ENCODE data around the gene TRAK1. TPM values are rescaled to one million over a fixed set of nuclear protein-coding genes. Genes with fewer than 3 reads are reported as not detected.

The TRAK1 gene
- polyA plus RNA-seq, 4 donors, result 29.8 to 51.2 (median 46.7) TPM

DNA sequence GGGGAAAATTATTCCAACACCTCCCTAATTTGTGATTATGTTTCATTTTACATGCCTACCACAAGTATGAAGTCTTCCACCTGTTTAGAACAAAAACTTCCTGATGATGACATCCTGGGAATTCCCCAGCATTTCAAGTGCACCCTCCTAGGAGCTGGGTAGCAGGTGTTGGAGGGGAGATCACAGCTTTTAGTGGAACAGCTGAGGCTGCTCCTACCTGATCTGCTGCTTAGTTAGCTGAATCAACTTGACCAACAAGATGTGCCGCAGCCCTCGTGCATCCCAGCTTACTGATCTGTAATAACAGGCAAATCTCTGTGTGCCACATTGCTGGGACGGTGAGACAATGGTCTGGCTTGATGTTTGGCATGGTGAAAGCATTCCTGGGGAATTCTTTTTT, 29.7 kb downstream of the TRAK1 start:
- DNase-seq (ENCODE audit: low read depth in 4 of 4, low spot score in 3 of 4), result no peak

DNA sequence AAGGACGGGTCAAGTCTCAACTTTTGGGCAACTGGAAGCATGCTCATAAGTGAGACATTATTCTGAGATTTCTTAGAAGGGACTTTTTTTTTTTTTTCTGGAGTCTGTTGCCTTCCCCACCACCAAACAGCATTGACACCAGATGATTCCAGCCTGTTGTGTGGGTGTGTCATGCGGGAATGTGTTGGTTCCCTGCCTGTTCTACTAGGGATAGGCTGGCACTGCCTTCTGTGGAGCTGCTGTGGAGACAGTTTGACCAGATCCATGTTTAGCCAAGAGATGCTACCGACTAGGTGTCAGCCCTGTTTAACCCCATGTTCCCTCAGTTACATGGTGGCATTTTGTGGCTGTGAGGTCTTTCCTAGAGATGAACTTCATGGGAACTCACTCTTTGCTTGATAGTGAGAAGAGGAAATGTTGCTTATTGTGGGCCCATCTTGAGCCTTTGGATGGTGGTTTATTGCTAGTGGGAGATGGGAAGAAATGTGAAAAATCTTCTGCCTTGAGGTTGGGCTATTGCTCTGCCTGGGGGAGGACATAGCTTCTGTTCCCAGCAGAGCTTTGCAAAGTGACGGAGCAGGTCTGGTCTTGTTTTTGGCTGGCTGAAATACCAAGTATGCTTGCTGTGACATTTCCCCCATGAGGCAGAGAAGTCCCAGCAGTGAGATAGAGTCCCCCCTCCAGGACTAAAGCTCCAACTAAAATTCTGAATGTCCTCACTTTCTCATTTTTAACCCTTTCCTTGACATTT, 31.3 kb downstream of the TRAK1 start:
- DNase-seq (ENCODE audit: low read depth in 4 of 4, low spot score in 3 of 4), result no peak

DNA sequence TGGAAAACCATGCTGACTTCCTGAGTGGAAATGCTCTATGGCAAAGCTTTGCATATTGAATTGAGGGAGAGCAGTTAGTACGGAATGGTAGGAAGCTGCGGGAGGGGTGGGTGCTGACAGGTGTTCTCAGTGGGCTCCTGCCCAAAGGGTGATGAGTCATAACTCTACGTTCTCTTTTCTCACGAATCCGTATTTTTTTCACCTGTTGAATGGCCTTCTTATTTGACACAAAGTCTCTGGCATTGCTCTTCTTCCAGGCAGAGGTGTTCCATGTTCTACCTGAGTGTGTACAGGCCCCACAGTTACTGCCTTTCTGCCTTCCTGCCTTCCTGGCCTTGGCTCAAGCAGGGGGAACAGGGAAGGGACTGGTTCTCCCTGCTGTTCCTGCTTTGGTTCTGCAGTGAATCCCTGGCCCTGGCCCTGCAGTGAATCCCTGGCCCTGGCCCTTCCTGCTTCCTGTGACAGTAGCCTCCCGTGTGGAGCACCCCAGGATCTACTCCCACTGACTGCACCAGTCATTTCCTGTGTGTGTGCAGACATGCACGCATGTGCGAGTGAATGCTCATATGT, 31.9 kb downstream of the TRAK1 start:
- no peak for DNase-seq (ENCODE audit: low read depth in 4 of 4, low spot score in 3 of 4)

DNA sequence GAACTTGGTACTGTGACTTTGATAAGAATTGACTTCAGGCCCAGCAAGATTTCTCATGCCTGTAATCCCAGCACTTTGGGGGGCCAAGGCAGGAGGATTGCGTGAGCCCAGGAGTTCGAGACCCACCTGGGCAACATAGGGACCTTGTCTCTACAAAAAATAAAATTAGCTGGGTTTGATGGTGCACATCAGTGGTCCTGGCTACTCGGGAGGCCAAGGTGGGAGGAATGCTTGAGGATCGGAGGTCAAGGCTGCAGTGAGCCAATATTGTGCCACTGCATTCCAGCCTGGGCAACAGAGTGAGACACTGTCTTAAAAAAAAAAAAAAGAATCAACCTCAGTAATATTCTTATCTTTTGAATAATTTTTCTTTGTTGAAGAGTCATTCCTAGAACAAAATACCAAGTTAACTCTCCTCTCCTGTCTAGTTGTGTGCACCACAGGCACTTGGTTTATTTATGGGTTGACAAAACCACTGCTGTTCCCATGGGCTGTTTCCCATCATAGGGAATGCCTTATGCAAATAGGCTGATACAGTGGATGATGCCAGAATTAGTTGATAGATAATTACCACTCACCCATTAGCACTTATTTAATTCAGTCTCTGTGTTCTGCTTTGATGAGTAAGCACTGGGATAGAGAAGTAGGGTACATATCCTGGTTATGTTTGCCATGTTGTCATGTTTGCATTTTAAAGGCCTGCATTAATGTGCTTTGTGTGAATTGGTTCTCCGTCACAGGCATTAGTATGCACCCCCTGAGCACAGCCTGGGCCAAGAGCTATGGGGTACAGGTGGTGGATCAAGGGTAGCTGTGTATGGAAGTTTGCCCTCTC, 32.9 kb downstream of the TRAK1 start:
- no peak for DNase-seq (ENCODE audit: low read depth in 4 of 4, low spot score in 3 of 4)

DNA sequence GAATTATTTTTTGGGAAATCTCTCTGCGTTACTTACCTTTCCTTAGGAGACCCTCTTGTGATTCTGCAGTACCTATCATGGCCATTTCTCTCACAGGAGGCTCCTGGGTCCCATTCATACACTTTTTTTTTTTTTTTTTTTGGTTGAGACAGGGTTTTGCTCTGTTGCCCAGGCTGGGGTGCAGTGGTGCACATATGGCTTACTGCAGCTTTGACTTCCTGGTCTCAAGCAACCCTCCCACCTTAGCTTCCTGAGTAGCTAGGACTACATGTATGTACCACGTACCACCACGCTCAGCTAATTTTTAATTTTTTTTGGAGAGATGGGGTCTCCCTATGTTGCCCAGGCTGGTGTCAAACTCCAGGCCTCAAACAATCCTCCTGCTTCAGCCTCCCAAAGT, 36.1 kb downstream of the TRAK1 start:
- no peak for DNase-seq (ENCODE audit: low read depth in 4 of 4, low spot score in 3 of 4)

DNA sequence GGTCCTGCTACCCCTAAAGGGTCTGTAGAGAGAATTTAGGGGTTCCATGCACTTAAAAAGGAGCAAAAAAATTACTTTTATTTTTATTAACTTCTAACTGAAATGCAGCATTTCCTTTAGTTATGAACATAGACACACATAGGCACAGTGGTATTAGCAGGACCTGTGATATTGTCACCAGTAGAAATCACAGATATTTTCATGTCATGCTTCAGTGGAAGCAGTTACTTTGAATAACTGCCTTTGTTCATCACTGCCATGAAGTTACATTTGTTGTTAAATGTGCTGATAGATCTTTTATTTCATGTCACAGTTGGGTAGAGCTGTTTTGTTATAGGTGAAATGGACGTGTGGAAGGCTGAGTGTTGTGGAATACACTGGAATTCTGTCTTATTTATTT, 37.4 kb downstream of the TRAK1 start:
- no peak for DNase-seq (ENCODE audit: low read depth in 4 of 4, low spot score in 3 of 4)

DNA sequence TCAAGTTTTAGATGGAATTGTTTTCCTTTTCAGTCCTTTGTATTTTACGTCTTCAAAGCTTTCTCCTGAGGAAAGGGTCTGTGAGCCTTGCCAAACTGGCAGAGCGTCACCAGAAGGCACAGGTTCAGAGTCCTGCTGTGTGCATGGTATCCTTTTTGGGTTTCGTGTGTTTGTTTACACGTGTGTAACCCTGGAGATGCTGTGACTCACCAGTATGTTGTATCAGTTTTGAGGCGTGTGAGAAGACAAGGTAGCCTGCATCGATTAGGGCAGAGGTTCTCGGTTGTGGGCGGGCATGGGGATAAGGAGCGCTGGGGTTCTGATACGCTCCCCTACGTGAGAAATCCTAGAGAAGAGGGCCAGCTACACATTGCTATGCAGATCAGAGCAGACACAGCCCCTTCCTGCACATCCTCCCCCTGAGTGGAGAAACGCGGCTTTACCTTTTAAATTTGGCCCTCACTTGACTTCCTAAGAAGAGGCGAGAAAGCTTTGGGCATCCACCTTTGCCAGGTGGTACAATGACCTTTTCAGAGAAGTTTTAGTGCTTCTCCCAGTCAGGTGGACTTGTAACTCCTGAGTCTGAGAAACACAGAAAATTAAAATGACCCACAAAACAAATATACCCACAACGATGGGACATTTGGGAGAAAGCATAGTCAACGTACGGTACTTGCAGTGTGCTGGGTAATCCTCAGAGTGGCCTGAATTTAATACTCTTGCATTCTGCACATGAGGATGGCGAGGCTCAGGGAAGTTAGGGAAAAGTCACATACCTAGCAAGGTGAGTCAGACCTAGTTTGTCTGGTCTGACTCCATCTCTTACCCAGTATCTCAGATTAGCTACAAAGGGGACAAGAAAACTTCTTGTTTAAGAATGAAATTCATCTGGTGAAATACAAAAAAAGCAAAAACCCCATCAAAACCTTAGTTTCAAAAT, 38.1 kb downstream of the TRAK1 start:
- no peak for DNase-seq (ENCODE audit: low read depth in 4 of 4, low spot score in 3 of 4)

DNA sequence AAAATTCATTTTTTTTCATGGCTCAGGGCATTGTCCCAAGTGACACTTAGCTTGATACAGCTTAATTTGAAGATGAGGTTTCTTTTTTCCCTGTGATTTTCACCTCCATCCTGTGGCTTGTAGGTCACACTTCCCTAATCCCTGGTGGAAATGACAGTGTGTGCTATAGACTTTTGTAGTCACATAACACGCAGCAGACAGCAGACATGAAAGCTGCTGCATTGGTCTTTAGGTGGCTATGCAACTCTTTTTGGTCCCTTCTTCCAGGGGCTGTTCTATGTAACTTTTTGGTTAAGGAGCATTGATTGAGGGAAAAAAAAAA, 38.8 kb downstream of the TRAK1 start:
- DNase-seq (ENCODE audit: low read depth in 4 of 4, low spot score in 3 of 4), result no peak

DNA sequence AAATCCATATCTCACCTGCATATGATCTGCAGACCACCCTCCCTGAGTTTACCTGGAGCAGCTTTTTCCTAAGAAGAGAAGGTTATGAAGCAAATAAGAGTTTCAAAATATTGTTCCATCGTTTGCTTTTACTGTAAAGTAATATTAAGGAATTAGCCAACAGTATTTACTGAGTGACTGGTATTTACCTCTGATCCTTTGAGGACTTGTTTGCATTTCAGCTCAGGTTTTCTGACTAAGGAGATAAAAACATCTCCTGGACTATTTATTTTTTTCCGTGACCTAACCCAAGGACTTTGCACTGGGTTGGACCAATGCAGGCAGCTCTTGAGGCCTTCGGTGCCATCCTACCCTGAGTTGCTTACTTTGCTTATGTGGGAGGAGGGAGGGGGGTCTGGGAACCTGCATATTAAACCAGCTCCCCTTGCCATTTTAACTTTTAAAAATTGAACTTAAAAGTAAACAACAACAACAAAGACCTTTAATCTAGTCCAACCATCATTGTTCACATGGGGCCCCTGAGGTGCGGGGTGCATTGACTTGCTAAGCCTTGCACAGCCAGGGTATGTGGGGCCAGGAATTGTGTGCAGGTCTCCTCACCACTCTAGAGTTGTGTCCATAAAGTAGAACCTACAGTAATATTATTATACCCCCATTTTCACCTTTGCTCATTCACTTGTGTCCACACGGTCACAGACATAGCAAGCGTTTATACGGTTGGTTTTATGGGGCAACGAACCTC, 39.3 kb downstream of the TRAK1 start:
- no peak for DNase-seq (ENCODE audit: low read depth in 4 of 4, low spot score in 3 of 4)

DNA sequence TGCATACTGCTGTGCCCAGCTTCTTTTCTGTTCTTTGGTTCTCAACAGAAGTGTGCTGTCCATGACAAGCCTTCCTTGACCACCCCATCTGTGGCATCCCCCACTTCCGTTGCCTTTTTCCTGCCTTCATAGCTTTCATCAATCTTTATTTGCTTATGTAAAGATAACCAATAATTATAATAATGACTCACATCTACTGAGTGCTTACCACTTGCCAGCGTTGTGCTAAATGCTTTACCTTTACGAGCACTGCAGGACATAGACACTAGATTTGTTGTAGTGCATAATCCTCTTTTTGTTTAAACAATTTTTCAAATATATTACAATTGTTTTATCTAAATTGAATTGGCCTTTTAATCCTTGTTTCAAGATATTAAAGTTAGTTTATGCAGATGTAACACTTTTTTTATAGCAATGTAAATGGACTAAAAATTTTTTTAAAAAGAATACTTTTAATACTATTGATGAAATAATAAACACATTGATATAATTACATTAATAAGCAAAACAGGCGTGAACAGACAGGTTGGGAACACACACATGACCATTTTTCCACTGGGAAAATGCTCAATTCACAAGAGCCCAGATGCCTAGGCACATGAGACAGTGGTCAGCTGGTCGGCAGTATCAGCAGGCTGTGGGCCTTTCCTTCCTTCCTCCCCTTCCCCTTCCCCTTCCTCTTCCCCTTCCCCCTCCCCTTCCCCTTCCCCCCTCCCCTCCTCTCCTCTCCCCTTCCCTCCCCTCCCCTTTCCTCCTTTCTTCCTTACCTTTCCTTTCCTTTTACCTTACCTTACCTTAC, 42.5 kb downstream of the TRAK1 start:
- no peak for DNase-seq (ENCODE audit: low read depth in 4 of 4, low spot score in 3 of 4)

DNA sequence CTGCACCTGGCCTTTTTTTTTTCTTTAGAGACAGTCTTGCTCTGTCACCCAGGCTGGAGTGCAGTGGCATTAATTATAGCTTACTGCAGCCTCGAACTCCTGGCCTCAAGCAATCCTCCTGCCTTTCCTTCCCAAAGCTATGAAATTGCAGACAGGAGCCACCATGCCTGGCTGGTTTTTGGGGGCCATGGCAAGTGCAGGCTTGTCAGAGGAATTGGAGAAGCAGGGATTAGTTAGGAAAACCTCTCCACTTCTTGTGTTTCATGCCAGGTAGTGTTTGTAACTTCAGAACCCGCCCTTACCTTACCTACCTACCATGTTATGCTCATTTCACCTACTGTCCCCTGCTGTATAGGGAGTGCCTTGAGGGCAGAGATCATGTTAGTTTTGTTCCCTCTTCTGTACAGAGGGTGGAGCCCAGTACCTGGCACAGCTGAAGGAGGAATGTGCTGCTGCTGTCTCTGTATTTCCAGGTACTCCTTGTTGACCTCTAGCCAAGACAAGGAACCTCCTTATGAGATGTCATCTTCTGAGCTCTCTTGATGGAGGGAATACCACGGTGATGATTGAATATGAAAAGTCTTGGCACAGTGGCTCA, 43.8 kb downstream of the TRAK1 start:
- no peak for DNase-seq (ENCODE audit: low read depth in 4 of 4, low spot score in 3 of 4)

DNA sequence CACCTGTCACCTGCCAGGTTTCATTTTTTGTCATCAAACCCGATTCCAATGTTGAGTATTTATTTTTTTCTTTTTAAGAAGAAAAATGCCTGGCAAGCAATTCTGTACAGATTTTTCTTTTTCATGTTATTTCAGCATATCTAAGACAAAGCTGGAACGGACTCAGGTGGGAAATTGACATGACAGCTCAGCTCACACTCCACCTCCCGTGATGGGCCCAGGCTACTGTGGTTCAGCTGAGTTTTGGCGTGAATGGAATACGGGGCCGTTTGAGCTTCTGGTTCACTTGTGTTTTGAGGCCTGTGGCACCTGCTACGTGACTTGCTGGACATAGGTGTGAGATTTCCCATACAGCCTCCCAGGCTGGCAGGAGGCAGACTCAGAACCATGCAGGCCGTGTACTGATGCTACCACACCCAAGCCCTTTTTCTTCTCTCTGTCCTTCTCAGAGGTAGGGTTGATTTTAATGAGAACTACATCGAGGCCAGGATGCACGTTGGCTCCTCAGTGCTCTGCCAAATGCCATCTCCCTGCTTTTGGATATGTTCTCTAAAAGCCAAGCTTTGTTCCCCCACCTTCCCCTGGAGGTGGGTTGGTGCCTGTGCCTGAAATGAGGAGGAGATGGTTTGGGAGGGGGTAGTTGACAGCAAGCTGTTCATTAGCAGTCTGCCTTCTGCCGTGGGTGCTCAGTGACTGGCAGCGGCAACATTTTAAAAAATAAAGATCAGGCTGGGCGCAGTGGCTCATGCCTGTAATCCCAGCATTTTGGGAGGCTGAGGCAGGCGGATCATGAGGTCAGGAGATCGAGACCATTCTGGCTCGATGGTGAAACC, 48.7 kb downstream of the TRAK1 start:
- no peak for DNase-seq (ENCODE audit: low read depth in 4 of 4, low spot score in 3 of 4)

DNA sequence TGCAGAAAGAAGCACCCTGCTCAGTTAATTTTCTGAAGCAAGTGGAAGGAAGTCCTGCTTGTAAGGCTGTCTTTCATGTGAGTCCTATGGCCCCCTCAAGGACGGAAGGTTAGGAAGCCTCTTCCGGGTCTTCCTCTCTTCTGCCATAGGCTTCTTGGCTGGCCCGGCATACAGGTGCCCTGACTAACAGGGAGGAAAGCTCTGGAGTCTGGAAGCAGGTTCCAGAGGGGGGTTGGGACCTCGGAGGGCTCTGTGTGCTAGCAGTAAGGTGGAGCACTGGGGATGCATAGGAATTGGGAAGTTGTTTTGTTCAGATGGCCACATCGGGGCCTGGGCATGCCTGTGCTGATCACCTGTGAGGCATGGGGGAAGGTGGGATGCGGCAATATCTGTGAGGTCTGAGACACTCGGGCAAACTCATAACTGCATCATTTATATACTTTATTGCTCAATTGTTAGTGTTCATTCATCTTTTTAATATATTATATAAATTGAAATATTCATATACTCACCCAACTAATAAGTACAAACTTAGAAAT, 49.6 kb downstream of the TRAK1 start:
- DNase-seq (ENCODE audit: low read depth in 4 of 4, low spot score in 3 of 4), result no peak

DNA sequence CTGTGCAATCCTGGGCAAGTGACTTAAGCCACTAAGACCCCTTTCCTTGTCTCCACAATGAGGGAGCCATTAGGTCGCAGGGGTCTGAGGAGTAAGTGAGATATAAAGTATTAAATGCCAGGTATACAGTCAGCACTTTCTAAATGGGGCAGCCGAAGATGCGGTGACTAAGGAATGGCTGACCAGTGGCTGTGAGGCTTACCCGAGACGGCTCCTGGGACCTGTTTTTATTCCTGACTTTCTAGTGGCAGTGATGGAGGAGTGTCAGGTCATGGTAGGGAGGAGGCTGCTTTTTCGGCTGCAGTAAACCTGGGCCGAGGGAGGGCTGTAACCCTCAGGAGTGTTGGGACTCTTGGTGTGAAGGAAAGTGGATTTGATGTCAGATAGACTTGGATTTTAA, 52.3 kb downstream of the TRAK1 start:
- DNase-seq (ENCODE audit: low read depth in 4 of 4, low spot score in 3 of 4), result no peak

DNA sequence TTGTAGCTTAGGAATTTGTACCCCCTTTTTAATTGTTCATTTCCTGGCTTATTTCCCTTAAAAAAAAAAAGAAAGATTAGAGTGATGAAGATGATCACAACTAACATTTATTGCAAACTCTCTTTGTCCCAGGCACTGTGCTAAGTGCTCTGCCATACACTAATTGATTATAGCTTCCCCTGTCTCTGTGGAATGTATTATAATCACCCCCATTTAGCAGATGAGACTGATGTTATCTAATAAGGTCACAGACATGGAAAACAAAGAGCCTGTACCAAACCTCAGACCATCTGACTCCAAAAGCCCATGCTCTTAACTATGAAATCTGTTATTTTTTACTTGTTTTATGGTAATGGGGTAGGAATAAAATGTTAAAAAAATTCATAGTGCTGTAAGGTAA, 53.1 kb downstream of the TRAK1 start:
- no peak for DNase-seq (ENCODE audit: low read depth in 4 of 4, low spot score in 3 of 4)

DNA sequence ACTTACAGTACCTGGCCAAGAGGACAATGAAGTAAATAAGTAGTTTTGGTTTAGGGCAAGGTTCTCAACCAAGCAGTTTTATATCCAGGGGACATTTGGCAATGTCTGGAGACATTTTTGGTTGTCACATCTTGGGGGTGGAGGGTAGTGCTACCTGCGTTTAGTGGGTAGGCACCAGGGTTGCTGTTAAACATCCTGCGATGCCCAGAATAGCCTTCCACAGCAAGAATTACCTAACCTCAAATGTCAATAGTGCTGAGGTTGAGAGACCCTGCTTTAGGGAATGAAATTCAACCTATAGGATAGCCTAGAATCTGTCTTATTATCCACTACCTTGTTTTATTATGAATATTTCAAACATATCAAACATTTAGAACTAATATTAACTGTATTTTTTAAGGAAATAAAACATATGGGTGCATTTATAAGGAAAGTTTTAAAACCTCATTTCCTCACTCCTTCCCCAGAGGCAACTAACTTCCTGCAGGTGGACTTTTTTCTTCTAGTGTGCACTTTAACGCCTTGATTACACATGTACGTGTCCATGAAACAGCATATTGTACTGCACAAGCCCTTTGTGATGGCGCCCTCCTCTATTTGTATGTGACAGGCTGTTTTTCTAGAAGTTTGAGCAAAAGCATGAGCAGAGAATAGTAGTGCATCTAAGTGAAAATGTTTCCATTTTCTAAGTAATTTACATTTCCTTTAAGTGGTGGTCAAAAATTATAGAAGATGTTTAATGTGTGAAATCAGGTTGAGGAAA, 57.1 kb downstream of the TRAK1 start:
- DNase-seq (ENCODE audit: low read depth in 4 of 4, low spot score in 3 of 4), result no peak

DNA sequence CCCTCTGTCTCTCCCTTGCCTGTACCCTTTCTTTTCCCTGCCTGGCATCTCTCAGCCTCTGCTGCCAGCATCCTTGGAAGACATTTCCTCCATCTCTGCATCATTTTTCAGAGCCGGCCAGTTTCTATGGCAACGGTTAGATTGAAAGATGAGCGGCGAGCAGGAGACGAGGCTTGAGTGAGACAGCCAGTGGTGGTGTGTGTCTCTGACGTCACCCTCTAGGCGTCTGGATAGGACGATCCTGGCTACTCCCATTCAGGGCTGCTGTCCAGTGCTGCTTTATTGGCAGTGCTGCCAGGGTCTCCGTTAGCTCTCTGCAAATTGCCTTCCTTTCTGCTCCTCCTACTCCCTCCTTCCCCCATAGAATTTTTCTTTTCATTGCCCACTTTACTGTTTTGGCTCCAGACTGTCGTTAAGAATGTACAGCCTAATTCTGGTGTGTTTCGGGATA, 57.9 kb downstream of the TRAK1 start:
- peak in 3 of 4 donors; percentile 58 to 79 (median 64) for DNase-seq (ENCODE audit: low read depth in 4 of 4, low spot score in 3 of 4)
